Measurements from ENCODE around the gene TPTE. TPM values are rescaled to one million over a fixed set of nuclear protein-coding genes. Genes with fewer than 3 reads are reported as not detected.

TPTE gene
- total RNA-seq, 4 donors from 2014 or later, result not detected

DNA sequence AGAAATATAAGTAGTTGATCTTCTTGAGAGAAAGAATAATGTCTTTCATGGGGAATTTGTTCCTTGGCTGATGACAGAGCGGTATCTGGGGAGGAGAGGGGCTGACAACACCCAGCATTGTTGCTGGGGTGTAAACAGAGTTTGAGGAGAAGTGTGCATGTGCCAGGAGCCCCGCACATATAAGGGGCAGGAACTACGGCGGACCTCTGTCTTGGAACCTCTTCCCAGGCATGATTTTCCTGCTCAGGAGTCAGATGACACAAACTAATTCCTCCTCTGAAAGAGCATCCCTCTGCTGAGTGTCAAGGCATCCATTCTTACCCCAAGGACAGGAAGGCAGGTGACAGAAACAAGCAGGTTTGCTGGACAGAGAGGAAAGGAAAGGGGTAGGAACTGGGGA, 119.1 kb downstream of the TPTE start:
- TF ChIP-seq, protein P1, sequence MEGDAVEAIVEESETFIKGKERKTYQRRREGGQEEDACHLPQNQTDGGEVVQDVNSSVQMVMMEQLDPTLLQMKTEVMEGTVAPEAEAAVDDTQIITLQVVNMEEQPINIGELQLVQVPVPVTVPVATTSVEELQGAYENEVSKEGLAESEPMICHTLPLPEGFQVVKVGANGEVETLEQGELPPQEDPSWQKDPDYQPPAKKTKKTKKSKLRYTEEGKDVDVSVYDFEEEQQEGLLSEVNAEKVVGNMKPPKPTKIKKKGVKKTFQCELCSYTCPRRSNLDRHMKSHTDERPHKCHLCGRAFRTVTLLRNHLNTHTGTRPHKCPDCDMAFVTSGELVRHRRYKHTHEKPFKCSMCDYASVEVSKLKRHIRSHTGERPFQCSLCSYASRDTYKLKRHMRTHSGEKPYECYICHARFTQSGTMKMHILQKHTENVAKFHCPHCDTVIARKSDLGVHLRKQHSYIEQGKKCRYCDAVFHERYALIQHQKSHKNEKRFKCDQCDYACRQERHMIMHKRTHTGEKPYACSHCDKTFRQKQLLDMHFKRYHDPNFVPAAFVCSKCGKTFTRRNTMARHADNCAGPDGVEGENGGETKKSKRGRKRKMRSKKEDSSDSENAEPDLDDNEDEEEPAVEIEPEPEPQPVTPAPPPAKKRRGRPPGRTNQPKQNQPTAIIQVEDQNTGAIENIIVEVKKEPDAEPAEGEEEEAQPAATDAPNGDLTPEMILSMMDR (IDR thresholded peaks at IDR 0.05; ENCODE audit: low read depth), result no peak

DNA sequence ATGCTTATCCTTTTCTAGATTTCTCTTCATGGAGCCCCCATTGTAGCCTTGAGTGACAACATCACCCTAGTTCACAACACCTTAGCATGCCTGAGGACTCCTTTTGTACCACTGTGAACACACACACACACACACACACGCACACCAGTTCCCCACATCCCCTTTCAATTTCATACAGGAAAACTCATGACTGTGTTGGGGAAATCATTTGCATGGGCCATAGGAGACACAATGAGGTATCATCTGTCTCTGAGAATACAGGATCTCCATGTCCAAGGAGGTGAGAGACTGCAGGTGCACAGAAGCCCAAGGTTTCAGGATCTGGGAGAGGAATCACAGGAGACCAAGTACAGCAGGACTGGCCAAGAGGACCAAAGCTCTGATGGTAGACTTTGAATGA, 119.7 kb downstream of the TPTE start:
- TF ChIP-seq, protein P1 (IDR thresholded peaks at IDR 0.05; ENCODE audit: low read depth), result no peak

Small RNA genes within 50 kb of the gene (small RNA-seq; reads per million reads assigned to genes)
- not detected for gene CYCSP41
